Endothelial cell of umbilical vein (primary cell): Measurements from ENCODE around the gene TOP2A. TPM values are rescaled to one million over a fixed set of nuclear protein-coding genes. Genes with fewer than 3 reads are reported as not detected.

Experiments used
- BruUV-seq: library from RNA; stranded (reverse); fragments of 400-500 nt; replicated peaks from 2 replicates; lab custom pipeline; 2021; lab: Mats Ljungman, UMichigan
- CTCF ChIA-PET: fragments of 300-600, 350-600 bp; sonication (Branson Sonifier 250); formaldehyde crosslinking; loops from one replicate; lab custom pipeline; 2021; ENCODE audit warnings: antibody characterized with exemption, inconsistent platforms; lab: Charles Lee
- POLR2A ChIA-PET: fragments of 300-600, 350-600 bp; sonication (Branson Sonifier 250); formaldehyde crosslinking; loops from one replicate; lab custom pipeline; 2021; ENCODE audit warnings: antibody characterized with exemption, inconsistent platforms; lab: Charles Lee
- DNase-seq: peaks from one replicate; pipeline ENCODE4 v3.0.0-alpha.2; 2011; ENCODE audit warnings: low read depth, low spot score
- FAIRE-seq: peaks from 2 replicates; lab custom pipeline; 2011; peaks lifted over from hg19 to GRCh38; lab: Jason Lieb, UNC
- H2AFZ ChIP-seq: 2 replicates; pipeline ENCODE4 v1.6.0; 2012; ENCODE audit warnings: low read depth, low read length, control low read depth, inconsistent platforms
- H3K27ac ChIP-seq: 2 replicates; pipeline ENCODE4 v1.5.1; 2011; ENCODE audit warnings: low read depth, mild to moderate bottlenecking, control low read depth, low read length, moderate library complexity; ENCODE audit not compliant: insufficient read depth
- H3K27me3 ChIP-seq, 2 experiments: 2 replicates each; pipeline versions ENCODE4 v1.6.0 to v1.6.1; 2011; ENCODE audit warnings: low read length in 2 of 2, mixed read lengths in 1 of 2; ENCODE audit not compliant: control insufficient read depth in 2 of 2, insufficient read depth in 2 of 2
- H3K36me3 ChIP-seq, 2 experiments: 2 replicates in 1 of 2; 3 replicates in 1 of 2; pipeline ENCODE4 v1.5.1; 2011; ENCODE audit warnings: low read length in 2 of 2, mild to moderate bottlenecking in 1 of 2, moderate library complexity in 1 of 2; ENCODE audit not compliant: control insufficient read depth in 2 of 2, insufficient read depth in 2 of 2; ENCODE audit errors: extremely low read depth in 1 of 2
- H3K4me1 ChIP-seq: 3 replicates; pipeline ENCODE4 v1.5.1; 2011; ENCODE audit warnings: mild to moderate bottlenecking, low read length; ENCODE audit not compliant: control insufficient read depth, insufficient read depth; ENCODE audit errors: extremely low read depth
- H3K4me2 ChIP-seq: 2 replicates; pipeline ENCODE4 v1.6.1; 2011; ENCODE audit warnings: low read length, control low read depth, mixed read lengths; ENCODE audit not compliant: insufficient read depth
- H3K4me3 ChIP-seq, 3 experiments: fragments of 200-600 bp in 1 of 3; sonication (generic), shearing (Covaris generic) in 1 of 3; replicated peaks in 1 of 3; 2 replicates each; pipeline ENCODE4 v1.5.1; 2011 to 2016; ENCODE audit warnings: control low read depth in 3 of 3, low read length in 3 of 3, mild to moderate bottlenecking in 2 of 3, inconsistent platforms in 1 of 3, low read depth in 1 of 3, moderate library complexity in 1 of 3; ENCODE audit not compliant: insufficient read depth in 1 of 3
- H3K79me2 ChIP-seq: 2 replicates; pipeline ENCODE4 v1.6.0; 2012; ENCODE audit warnings: low read length, inconsistent platforms; ENCODE audit not compliant: control insufficient read depth, insufficient read depth
- H3K9ac ChIP-seq: replicated peaks from 2 replicates; pipeline ENCODE3; 2011; ENCODE audit warnings: low read length, control low read depth; ENCODE audit not compliant: insufficient read depth; ENCODE audit errors: extremely low read depth
- H3K9me1 ChIP-seq: replicated peaks from 3 replicates; pipeline ENCODE4 v1.6.0; 2011; ENCODE audit warnings: mild to moderate bottlenecking, low read length; ENCODE audit not compliant: control insufficient read depth, insufficient read depth; ENCODE audit errors: extremely low read depth
- H3K9me3 ChIP-seq: replicated peaks from 2 replicates; pipeline ENCODE4 v1.5.1; 2012; ENCODE audit warnings: low read length, inconsistent platforms; ENCODE audit not compliant: control insufficient read depth, insufficient read depth
- H4K20me1 ChIP-seq: replicated peaks from 2 replicates; pipeline ENCODE3; 2011; ENCODE audit warnings: mild to moderate bottlenecking, low read length; ENCODE audit not compliant: control insufficient read depth, insufficient read depth; ENCODE audit errors: extremely low read depth
- JUN ChIP-seq: IDR thresholded peaks from 2 replicates; pipeline ENCODE4 v1.6.1; 2011; ENCODE audit warnings: borderline replicate concordance, low read depth; ENCODE audit not compliant: insufficient read length, insufficient read depth
- POLR2AphosphoS5 ChIP-seq: IDR thresholded peaks from 2 replicates; pipeline ENCODE4 v1.6.1; 2012; ENCODE audit warnings: low read depth, mild to moderate bottlenecking, control low read depth, low read length, moderate library complexity; ENCODE audit not compliant: insufficient read depth
- dilution Hi-C: fragments of 300-500 bp; cut with MboI; formaldehyde crosslinking; loops from one replicate; pipeline ENCODE4 v1.15.0; 2019; ENCODE audit warnings: low sequenced_read_pairs; ENCODE audit not compliant: extremely low pct_ligation_motif_present
- intact Hi-C: fragments of 100-400 bp; cut with micrococcal nuclease; formaldehyde crosslinking; loops from one replicate; pipeline ENCODE4 v1.10.0; 2022
- polyA plus RNA-seq, 4 experiments: library from polyadenylated mRNA; depleted of rRNA in 3 of 4; stranded (reverse) in 3 of 4; unstranded in 1 of 4; fragments of >200 nt; gene quantifications; 2 replicates each; pipeline versions ENCODE4 v1.2.1 to v1.2.3, GENCODE V29; 2011 to 2012; ENCODE audit warnings: missing spikeins in 1 of 4
- total RNA-seq: library from RNA; stranded (reverse); gene quantifications from 2 replicates; pipeline ENCODE4 v1.2.3, GENCODE V29; 2021
- TF ChIP-seq, protein P1 (sequence below), 2 donors: IDR thresholded peaks; 1 replicate in 1 of 2; 2 replicates in 1 of 2; pipeline ENCODE4 v1.5.1; 2011; ENCODE audit warnings: low read length in 2 of 2, mild to moderate bottlenecking in 2 of 2, moderate library complexity in 2 of 2, control low read depth in 1 of 2, inconsistent platforms in 1 of 2, low read depth in 1 of 2; ENCODE audit not compliant: insufficient read depth in 1 of 2; ENCODE audit errors: extremely low read depth in 1 of 2

The TOP2A gene
- total and polyA plus RNA-seq, 2 donors (not counting 3 experiments of a cell fraction or from before 2014, with no cell fraction given): 31.3 to 160 TPM

DNA sequence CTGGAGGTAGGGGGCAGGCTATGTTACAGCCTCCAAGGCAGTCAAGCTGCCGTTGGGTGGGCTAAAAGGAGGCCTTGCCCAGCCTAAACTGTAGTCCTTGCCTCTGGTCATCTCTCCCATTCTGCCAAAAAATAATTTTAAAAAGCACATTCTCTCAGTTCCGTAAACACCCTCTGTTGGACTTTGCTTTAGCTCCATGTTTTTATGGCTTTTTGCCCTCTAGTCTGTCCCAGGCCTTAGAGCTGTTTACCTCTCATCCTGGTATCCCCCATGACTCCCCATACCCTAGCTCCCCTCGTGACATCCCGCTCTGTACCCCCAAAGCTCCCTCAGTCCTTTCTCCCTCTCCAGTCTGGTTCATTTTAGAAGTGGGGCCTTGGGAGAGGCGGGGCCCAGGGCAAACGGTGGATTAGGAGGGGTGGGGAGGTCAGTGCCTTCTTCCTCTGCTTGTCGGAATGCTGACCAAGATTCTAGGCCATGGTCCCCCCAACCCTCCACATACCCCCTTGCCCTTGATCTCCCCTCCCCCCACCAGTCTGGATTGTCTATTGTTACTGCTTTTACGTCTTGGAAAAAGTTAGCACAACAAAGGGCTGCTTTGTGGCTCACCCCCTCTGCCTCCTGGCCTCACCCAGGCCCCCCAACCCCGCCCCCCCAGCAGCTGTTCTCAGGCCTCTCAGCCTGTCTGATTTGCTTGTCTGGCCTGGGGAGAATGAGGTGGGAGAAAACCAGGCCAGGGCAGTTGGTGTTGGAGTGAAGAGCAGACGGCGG lies 71.5 kb downstream of the TOP2A start:
- intact Hi-C loops: loop anchor here (5.0 kb wide), 1 partner anchor 129 kb away; the partner anchor contains the start of gene WIPF2
- TF ChIP-seq JUN (no peak), POLR2AphosphoS5 (no peak)
- TF ChIP-seq, protein P1, sequence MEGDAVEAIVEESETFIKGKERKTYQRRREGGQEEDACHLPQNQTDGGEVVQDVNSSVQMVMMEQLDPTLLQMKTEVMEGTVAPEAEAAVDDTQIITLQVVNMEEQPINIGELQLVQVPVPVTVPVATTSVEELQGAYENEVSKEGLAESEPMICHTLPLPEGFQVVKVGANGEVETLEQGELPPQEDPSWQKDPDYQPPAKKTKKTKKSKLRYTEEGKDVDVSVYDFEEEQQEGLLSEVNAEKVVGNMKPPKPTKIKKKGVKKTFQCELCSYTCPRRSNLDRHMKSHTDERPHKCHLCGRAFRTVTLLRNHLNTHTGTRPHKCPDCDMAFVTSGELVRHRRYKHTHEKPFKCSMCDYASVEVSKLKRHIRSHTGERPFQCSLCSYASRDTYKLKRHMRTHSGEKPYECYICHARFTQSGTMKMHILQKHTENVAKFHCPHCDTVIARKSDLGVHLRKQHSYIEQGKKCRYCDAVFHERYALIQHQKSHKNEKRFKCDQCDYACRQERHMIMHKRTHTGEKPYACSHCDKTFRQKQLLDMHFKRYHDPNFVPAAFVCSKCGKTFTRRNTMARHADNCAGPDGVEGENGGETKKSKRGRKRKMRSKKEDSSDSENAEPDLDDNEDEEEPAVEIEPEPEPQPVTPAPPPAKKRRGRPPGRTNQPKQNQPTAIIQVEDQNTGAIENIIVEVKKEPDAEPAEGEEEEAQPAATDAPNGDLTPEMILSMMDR (IDR thresholded peaks at IDR 0.05; ENCODE audit: extremely low read depth in 1 of 2, insufficient read depth in 1 of 2, low read depth in 1 of 2, low read length in 2 of 2): no peak
- H2AFZ ChIP-seq: no peak overlapping the region
- H3K27me3 ChIP-seq: no peaks in the 10 kb centered on the region
- dilution Hi-C loops: no loop called here
- H3K9me3 ChIP-seq: no peaks in the 10 kb centered on the region
- BruUV-seq: no TSS peak
- CTCF ChIA-PET: interaction anchor here (1.2 to 10.6 kb wide), 8 partner anchors 9 to 214 kb away, joined by 3 to 109 read pairs (median 6); no protein-coding TSS in a partner anchor
- peaks cover 0 to 16% of the 10 kb centered on the region in 2 experiments for H3K36me3 ChIP-seq
- peaks cover 69% of the 10 kb centered on the region for H3K4me1 ChIP-seq
- H4K20me1 ChIP-seq: no peaks in the 10 kb centered on the region
- H3K9ac ChIP-seq: peak overlapping the region; percentile 53
- FAIRE-seq: peak; percentile 31
- DNase-seq: peak; percentile 56
- no peaks in the 10 kb centered on the region for H3K9me1 ChIP-seq
- peak overlapping the region; percentile 77 for H3K27ac ChIP-seq
- POLR2A ChIA-PET: interaction anchor here (0.7 kb wide), 1 partner anchor 1923 kb away, joined by 3 read pairs; no protein-coding TSS in a partner anchor
- peak overlapping the region in 2 of 3 experiments; percentile 3 to 69 for H3K4me3 ChIP-seq
- peaks cover 76% of the 10 kb centered on the region for H3K79me2 ChIP-seq
- peak overlapping the region; percentile 62 for H3K4me2 ChIP-seq
